ENCODE measurements around the gene METTL26.
A peak's percentile ranks its signal among the peaks of the same experiment; 100 is the strongest.

METTL26 gene

DNA sequence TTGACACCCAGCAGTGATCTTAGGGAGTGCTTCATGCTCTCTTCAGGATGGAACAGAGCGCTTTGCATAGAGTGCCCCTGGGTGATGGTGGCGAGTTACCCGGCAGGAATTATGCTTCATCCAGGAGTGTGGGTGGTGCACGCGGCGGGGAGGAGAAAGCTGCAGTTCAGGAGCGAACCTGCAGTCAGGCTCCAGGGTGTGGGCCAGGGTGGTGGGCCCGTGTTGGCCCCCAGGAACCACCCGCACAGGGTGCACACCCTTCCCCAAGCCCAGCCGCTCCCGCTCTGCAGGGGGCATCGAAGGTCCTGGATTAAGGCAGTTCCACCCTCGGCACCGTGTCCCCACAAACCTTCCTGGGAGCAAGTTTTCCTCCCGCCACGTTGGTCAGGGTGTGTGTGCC is 42.3 kb downstream of the METTL26 start:
- Histone ChIP-seq H2AFZ (ENCODE audit: low read depth, low read length) (no peak overlapping the region), H3K27me3 (ENCODE audit: insufficient read depth, low read length) (no peaks in the 10 kb centered on the region), H3K4me3 (ENCODE audit: low read length) (no peak overlapping the region), H3K36me3 (ENCODE audit: insufficient read depth, low read length) (peaks cover 11% of the 10 kb centered on the region), H3K9me3 (ENCODE audit: low read length) (no peaks in the 10 kb centered on the region), H3K4me1 (ENCODE audit: insufficient read depth, low read length) (peaks cover 12% of the 10 kb centered on the region)

GRCh38 chr16:593406-593805 is 42.7 kb downstream of the METTL26 start:
- H3K36me3 ChIP-seq (ENCODE audit: insufficient read depth, low read length): peaks cover 9% of the 10 kb centered on the region
- H3K9me3 ChIP-seq (ENCODE audit: low read length): no peaks in the 10 kb centered on the region
- peaks cover 13% of the 10 kb centered on the region for H3K4me1 ChIP-seq (ENCODE audit: insufficient read depth, low read length)
- H3K4me3 ChIP-seq (ENCODE audit: low read length): no peak overlapping the region
- no peaks in the 10 kb centered on the region for H3K27me3 ChIP-seq (ENCODE audit: insufficient read depth, low read length)
- H2AFZ ChIP-seq (ENCODE audit: low read depth, low read length): no peak overlapping the region

DNA sequence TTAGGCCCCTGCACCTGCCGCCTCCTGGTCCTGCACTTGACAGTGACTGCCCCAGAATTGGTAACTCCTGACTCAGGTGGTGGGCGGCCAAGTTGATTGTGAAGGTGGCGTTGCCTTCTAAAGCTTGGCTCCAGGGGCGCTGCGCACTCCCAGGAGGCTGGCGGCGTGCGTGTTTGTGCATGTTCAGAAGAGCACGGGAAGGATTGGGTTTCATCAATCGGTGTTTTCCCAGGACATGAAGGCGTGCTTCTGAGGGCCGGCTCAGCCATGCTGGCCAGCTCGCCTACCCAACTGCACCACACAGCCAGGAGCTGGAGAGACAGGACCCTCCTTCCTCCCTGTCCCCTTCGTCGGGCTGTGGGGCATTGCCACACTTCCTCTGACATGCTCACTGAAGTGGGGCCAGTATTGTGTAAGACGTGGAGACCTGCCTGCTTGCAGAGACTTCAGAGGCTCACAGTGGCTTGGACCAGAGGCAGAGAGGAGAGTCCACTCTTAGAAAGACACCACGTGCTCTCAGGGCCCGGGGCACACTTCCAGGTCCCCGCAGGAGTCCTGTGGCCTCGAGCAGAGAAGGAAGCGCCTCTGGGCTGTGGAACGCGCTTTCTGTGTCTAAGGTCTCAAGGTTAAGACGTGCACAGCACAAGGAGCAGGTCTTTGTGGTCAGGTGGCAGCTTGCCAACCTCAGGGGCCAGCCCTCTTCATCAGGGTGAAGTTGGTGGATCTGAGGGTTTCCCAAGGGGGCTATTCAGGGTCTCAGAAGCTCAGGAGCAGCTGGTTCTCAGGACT is 43.4 kb downstream of the METTL26 start:
- peaks cover 20% of the 10 kb centered on the region for H3K4me1 ChIP-seq (ENCODE audit: insufficient read depth, low read length)
- no peak overlapping the region for H2AFZ ChIP-seq (ENCODE audit: low read depth, low read length)
- H3K27me3 ChIP-seq (ENCODE audit: insufficient read depth, low read length): no peaks in the 10 kb centered on the region
- no peak overlapping the region for H3K4me3 ChIP-seq (ENCODE audit: low read length)
- H3K9me3 ChIP-seq (ENCODE audit: low read length): no peaks in the 10 kb centered on the region
- peaks cover 9% of the 10 kb centered on the region for H3K36me3 ChIP-seq (ENCODE audit: insufficient read depth, low read length)

- H3K27me3 ChIP-seq (ENCODE audit: insufficient read depth, low read length): no peaks in the 10 kb centered on the region
- no peak overlapping the region for H2AFZ ChIP-seq (ENCODE audit: low read depth, low read length)
- peaks cover 9% of the 10 kb centered on the region for H3K36me3 ChIP-seq (ENCODE audit: insufficient read depth, low read length)
- H3K4me1 ChIP-seq (ENCODE audit: insufficient read depth, low read length): peaks cover 24% of the 10 kb centered on the region
- no peak overlapping the region for H3K4me3 ChIP-seq (ENCODE audit: low read length)
- H3K9me3 ChIP-seq (ENCODE audit: low read length): no peaks in the 10 kb centered on the region
Observed at GRCh38 chr16:591892-592517, 44.1 kb downstream of the METTL26 start.

GRCh38 chr16:591231-591630 is 44.9 kb downstream of the METTL26 start:
- H3K27me3 ChIP-seq (ENCODE audit: insufficient read depth, low read length): no peaks in the 10 kb centered on the region
- H3K36me3 ChIP-seq (ENCODE audit: insufficient read depth, low read length): peaks cover 9% of the 10 kb centered on the region
- no peak overlapping the region for H2AFZ ChIP-seq (ENCODE audit: low read depth, low read length)
- no peaks in the 10 kb centered on the region for H3K9me3 ChIP-seq (ENCODE audit: low read length)
- peaks cover 24% of the 10 kb centered on the region for H3K4me1 ChIP-seq (ENCODE audit: insufficient read depth, low read length)
- peak overlapping the region; percentile 63 for H3K4me3 ChIP-seq (ENCODE audit: low read length)

DNA sequence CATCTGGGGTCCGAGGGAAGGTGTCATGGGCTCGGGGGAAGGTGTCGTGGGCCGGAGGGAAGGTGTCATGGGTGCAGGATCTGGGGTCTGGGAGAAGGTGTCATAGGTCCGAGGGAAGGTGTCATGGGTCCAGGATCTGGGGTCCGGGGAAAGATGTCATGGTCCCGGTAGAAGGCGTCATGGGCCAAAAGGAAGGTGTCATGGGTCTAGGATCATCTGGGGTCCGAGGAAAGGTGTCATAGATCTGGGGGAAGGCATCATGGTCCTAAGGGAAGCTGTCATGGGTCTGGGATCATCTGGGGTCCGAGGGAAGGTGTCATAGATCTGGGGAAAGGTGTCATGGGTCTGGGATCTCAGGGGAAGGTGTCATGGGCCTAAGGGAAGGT is 45.3 kb downstream of the METTL26 start:
- H3K9me3 ChIP-seq (ENCODE audit: low read length): no peaks in the 10 kb centered on the region
- H3K36me3 ChIP-seq (ENCODE audit: insufficient read depth, low read length): peaks cover 9% of the 10 kb centered on the region
- H2AFZ ChIP-seq (ENCODE audit: low read depth, low read length): no peak overlapping the region
- H3K4me1 ChIP-seq (ENCODE audit: insufficient read depth, low read length): peaks cover 24% of the 10 kb centered on the region
- peak overlapping the region; percentile 63 for H3K4me3 ChIP-seq (ENCODE audit: low read length)
- H3K27me3 ChIP-seq (ENCODE audit: insufficient read depth, low read length): no peaks in the 10 kb centered on the region

GRCh38 chr16:590188-590814 is 45.8 kb downstream of the METTL26 start:
- Histone ChIP-seq H3K4me3 (ENCODE audit: low read length) (peak overlapping the region; percentile 63), H2AFZ (ENCODE audit: low read depth, low read length) (no peak overlapping the region), H3K36me3 (ENCODE audit: insufficient read depth, low read length) (peaks cover 9% of the 10 kb centered on the region), H3K27me3 (ENCODE audit: insufficient read depth, low read length) (no peaks in the 10 kb centered on the region), H3K4me1 (ENCODE audit: insufficient read depth, low read length) (peaks cover 24% of the 10 kb centered on the region), H3K9me3 (ENCODE audit: low read length) (no peaks in the 10 kb centered on the region)

DNA sequence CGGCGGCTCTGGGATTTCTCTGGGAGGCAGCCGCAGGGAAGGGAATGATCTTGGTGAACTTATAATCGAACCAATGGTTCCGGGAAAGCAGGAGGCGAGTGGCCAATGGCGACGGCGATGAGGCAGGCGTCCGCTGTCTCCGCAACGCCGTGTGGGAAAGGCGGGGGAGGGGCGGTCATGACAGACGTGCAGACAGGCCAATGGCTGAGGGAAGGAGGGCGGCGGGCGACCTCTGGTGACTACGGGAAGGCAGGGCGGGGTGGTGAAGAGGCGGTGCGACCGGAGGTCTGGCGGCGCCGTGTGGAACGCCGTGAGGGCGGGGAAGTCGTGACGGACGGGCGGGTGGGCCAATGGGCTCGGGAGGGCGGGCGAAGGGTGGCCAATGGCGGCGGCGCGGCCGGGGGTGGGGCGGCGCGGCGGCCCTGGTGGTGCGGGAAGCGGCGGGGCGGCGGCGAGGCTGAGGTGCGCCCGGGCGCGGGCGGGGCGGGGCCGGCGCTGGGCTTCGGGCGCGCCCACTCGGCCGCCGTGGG is 46.4 kb downstream of the METTL26 start, which contains the start of gene RAB40C:
TSS of gene RAB40C (plus strand) at position 409 of the 530 bp plus-strand sequence. CDS start 226 bp downstream, outside the sequence.
- Histone ChIP-seq H3K4me1 (ENCODE audit: insufficient read depth, low read length) (peaks cover 24% of the 10 kb centered on the region), H3K9me3 (ENCODE audit: low read length) (no peaks in the 10 kb centered on the region), H3K4me3 (ENCODE audit: low read length) (peak within 1 kb of the TSS; percentile 80), H2AFZ (ENCODE audit: low read depth, low read length) (peak within 1 kb of the TSS; percentile 85), H3K27me3 (ENCODE audit: insufficient read depth, low read length) (no peaks in the 10 kb centered on the region), H3K36me3 (ENCODE audit: insufficient read depth, low read length) (peaks cover 7% of the 10 kb centered on the region)

DNA sequence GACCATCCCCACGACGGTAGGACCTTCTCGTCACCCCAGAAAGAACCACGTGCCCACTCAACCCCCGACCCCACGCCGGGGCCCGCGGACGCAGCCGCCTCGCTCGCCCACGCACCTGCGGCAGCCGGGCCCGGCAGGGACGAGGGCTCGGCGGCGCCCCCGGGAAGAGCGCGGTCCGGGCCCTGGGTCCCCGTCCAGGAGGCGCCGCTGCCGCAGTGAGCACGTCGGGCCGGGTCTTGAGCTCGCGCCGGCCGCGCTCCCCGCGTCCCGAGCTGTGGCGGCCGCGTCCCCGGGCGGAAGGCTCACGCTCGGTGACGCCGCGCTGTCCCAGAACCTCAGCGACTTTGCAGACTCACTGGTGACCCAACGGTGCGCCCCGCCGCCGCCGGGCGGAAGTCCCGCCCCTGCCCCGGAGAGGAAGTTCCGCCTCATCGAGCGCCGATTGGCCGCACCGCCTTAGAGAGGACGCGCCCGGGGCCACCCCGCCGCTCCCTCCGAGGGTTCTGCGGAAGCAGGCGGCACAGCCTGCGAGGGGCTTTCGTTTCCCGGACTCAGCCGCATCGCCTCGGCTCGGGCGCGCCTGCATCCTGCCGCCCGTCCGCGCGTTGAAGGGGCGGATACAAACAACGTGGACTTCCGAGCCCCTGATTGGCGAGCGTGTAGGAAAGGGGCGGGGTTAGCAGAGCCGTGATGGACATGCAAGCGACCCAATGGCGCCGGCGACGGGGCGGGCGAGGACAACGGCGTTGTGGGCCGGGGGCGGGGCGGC is 47.0 kb downstream of the METTL26 start:
- peak overlapping the region; percentile 80 for H3K4me3 ChIP-seq (ENCODE audit: low read length)
- peaks cover 24% of the 10 kb centered on the region for H3K4me1 ChIP-seq (ENCODE audit: insufficient read depth, low read length)
- H3K27me3 ChIP-seq (ENCODE audit: insufficient read depth, low read length): no peaks in the 10 kb centered on the region
- H3K9me3 ChIP-seq (ENCODE audit: low read length): no peaks in the 10 kb centered on the region
- peaks cover 7% of the 10 kb centered on the region for H3K36me3 ChIP-seq (ENCODE audit: insufficient read depth, low read length)
- H2AFZ ChIP-seq (ENCODE audit: low read depth, low read length): peak overlapping the region; percentile 85

DNA sequence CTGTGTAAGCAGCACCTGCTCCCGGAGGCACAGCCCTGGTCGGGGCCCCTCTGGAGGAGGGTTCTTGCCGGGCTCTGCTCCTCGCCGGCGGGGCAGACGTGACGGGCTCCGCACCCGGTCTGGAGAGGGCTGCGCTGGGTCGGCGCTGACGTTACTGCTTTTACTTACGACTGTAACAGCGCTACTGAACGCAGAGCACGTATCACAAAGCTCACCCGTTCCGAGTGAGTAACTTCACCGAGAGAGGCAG is 47.5 kb downstream of the METTL26 start:
- H3K9me3 ChIP-seq (ENCODE audit: low read length): no peaks in the 10 kb centered on the region
- H3K27me3 ChIP-seq (ENCODE audit: insufficient read depth, low read length): no peaks in the 10 kb centered on the region
- peaks cover 7% of the 10 kb centered on the region for H3K36me3 ChIP-seq (ENCODE audit: insufficient read depth, low read length)
- H3K4me3 ChIP-seq (ENCODE audit: low read length): peak overlapping the region; percentile 80
- H2AFZ ChIP-seq (ENCODE audit: low read depth, low read length): peak overlapping the region; percentile 85
- H3K4me1 ChIP-seq (ENCODE audit: insufficient read depth, low read length): peaks cover 26% of the 10 kb centered on the region

DNA sequence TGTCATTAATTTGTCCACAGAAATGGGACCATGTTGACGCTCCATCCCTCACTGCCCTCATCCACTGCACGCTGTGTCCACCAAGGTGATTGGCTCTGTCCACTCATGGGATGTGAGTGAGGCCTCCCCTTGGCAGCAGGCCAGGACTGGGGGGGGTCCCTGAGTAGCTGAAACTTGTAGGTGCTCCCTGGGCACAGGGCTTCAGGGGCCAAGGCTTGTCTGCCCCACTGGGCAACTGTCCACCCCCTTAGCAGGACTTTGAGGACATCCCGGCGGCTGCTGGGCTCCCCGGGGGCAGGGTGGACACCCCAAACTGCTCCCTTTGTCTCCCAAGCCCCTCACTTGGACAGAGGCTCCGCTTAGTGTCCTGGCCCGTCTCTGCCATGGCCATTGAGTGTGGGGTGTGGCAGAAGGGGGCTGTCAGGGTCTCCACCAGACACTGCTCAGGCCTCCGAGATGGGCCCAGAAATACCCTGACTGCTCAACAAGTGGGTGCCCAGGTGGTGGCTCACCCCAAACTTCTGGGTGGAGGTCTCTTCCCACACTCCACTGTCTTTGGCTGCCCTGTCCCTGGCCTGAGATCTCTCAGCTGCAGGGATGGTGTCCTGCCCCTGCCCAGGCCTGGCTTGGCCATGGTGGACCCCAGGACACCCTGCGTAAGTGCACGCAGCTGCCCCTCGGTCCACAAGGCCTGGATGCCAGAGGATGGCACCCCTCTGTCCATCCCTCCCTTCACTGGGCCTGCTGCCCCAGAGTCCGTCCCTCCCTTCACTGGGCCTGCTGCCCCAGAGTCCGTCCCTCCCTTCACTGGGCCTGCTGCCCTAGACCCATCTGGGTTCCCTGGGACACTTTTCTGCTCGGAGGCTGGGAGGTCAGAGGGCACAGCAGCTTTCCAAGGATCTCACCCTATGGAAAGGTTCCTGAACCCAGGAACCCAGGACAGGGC is 49.2 kb downstream of the METTL26 start:
- Histone ChIP-seq H3K4me3 (ENCODE audit: low read length) (no peak overlapping the region), H3K9me3 (ENCODE audit: low read length) (no peaks in the 10 kb centered on the region), H2AFZ (ENCODE audit: low read depth, low read length) (no peak overlapping the region), H3K27me3 (ENCODE audit: insufficient read depth, low read length) (no peaks in the 10 kb centered on the region), H3K36me3 (ENCODE audit: insufficient read depth, low read length) (peaks cover 3% of the 10 kb centered on the region), H3K4me1 (ENCODE audit: insufficient read depth, low read length) (peaks cover 24% of the 10 kb centered on the region)

- Histone ChIP-seq H3K27me3 (ENCODE audit: insufficient read depth, low read length) (no peaks in the 10 kb centered on the region), H3K4me3 (ENCODE audit: low read length) (no peak overlapping the region), H3K36me3 (ENCODE audit: insufficient read depth, low read length) (peaks cover 4% of the 10 kb centered on the region), H3K9me3 (ENCODE audit: low read length) (no peaks in the 10 kb centered on the region), H3K4me1 (ENCODE audit: insufficient read depth, low read length) (peaks cover 21% of the 10 kb centered on the region), H2AFZ (ENCODE audit: low read depth, low read length) (no peak overlapping the region)
Observed at GRCh38 chr16:586047-586644, 50.0 kb downstream of the METTL26 start.
